ENCODE results near the gene UPF1. TPM values are rescaled to one million over a fixed set of nuclear protein-coding genes. Genes with fewer than 3 reads are reported as not detected.

The UPF1 gene
- total RNA-seq, 2 experiments from 2014 or later, result 77.2 to 113 TPM

DNA sequence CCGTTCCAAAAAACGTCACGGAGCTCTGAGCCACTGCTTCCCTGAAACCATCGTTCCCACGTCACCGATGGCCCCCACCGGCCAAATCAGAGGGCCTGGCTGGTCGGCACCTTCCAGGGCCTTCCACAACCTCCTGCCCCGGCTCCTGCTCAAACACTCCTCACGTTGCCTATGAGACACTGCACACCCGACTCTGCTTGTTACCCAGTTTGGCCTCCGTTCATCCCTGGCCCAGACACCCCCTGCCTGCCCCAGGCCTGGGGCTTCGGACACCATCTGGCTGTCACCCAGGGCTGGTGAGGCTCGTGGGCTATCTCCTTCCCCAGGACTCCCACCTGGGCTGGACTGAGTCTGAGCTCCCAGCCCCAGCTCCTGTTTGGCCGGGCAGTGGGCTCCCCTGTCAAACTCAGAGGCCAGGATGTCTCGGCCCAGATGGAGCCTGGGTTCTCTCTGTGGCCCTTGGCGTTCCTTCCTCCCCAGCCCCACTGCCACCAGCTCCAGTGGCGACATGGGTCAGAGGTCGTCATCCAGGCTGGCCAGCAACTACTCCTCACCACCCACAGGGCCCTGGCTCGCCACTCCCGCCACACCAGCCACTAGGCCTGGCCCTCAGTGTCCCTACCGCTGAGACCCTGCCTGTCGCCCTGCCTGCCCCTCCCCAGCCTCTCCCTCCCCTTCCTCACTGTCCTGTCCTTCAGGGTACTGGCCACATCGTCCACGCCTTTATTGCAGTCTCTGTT, 46.5 kb downstream of the UPF1 start:
- Histone ChIP-seq H3K36me3 (ENCODE audit: insufficient read depth, low read length) (no peaks in the 10 kb centered on the region; the same call in 1 of the 2 replicates), H2AFZ (ENCODE audit: low read length) (no peak overlapping the region), H3K4me2 (ENCODE audit: low read length) (no peak overlapping the region), H3K27ac (ENCODE audit: low read depth, low read length, poor library complexity, severe bottlenecking) (no peak overlapping the region), H3K79me2 (ENCODE audit: insufficient read depth, low read depth, low read length) (no peaks in the 10 kb centered on the region), H3K4me3 (ENCODE audit: low read depth, low read length, poor library complexity, severe bottlenecking) (no peak overlapping the region), H3K9me3 (ENCODE audit: low read length) (no peaks in the 10 kb centered on the region), H3K9me2 (ENCODE audit: insufficient read depth, low read length) (no peaks in the 10 kb centered on the region), H3K4me1 (ENCODE audit: insufficient read depth, low read length, poor library complexity, severe bottlenecking) (no peaks in the 10 kb centered on the region), H4K20me1 (ENCODE audit: insufficient read depth, low read length) (no peaks in the 10 kb centered on the region)
- BruUV-seq (replicated peaks), result no TSS peak
- ChIA-PET POLR2A (no interaction called here), CTCF (ENCODE audit: unreplicated experiment) (no interaction called here)
- DNase-seq (ENCODE audit: low spot score), result no peak
- intact Hi-C loops (cut with micrococcal nuclease; ENCODE audit: unreplicated experiment), result no loop called here
- TF ChIP-seq CTCF (conservative IDR thresholded peaks at IDR 0.05; ENCODE audit: low read length) (no peak), EZH2phosphoT487 (IDR thresholded peaks at IDR 0.05; ENCODE audit: borderline replicate concordance, low read depth, low read length) (no peak)

GRCh38 chr19:18878858-18879578, 47.3 kb downstream of the UPF1 start:
- Histone ChIP-seq H4K20me1 (ENCODE audit: insufficient read depth, low read length) (no peaks in the 10 kb centered on the region), H3K4me1 (ENCODE audit: insufficient read depth, low read length, poor library complexity, severe bottlenecking) (no peaks in the 10 kb centered on the region), H3K4me3 (ENCODE audit: low read depth, low read length, poor library complexity, severe bottlenecking) (no peak overlapping the region), H3K79me2 (ENCODE audit: insufficient read depth, low read depth, low read length) (no peaks in the 10 kb centered on the region), H3K4me2 (ENCODE audit: low read length) (no peak overlapping the region), H3K9me2 (ENCODE audit: insufficient read depth, low read length) (no peaks in the 10 kb centered on the region), H2AFZ (ENCODE audit: low read length) (no peak overlapping the region), H3K27ac (ENCODE audit: low read depth, low read length, poor library complexity, severe bottlenecking) (no peak overlapping the region), H3K9me3 (ENCODE audit: low read length) (no peaks in the 10 kb centered on the region), H3K36me3 (ENCODE audit: insufficient read depth, low read length) (no peaks in the 10 kb centered on the region; the same call in 1 of the 2 replicates)
- POLR2A ChIA-PET, result interaction anchor here (0.7 to 1.2 kb wide), 3 partner anchors 10 to 104 kb away, joined by 3 read pairs; no protein-coding TSS in a partner anchor
- BruUV-seq (replicated peaks), result no TSS peak
- CTCF ChIA-PET (ENCODE audit: unreplicated experiment), result interaction anchor here (0.6 kb wide), 1 partner anchor 28 kb away, joined by 3 read pairs; no protein-coding TSS in a partner anchor
- TF ChIP-seq EZH2phosphoT487 (IDR thresholded peaks at IDR 0.05; ENCODE audit: borderline replicate concordance, low read depth, low read length) (no peak), CTCF (conservative IDR thresholded peaks at IDR 0.05; ENCODE audit: low read length) (no peak)
- no peak for DNase-seq (ENCODE audit: low spot score)
- intact Hi-C loops (cut with micrococcal nuclease; ENCODE audit: unreplicated experiment), result no loop called here

All from OCI-LY7 (cell line).